SK-N-DZ (cell line): ENCODE data around the gene ARL5C.
"Not testable (repeated sequence)": the region's sequence is repeated elsewhere in the genome, so short reads cannot be mapped to it uniquely, and the experiment has no call there.

Experiments
- DNase-seq: peaks from one replicate; pipeline ENCODE4 v3.0.0-alpha.2; 2015; ENCODE audit warnings: low spot score

Gene ARL5C

DNA sequence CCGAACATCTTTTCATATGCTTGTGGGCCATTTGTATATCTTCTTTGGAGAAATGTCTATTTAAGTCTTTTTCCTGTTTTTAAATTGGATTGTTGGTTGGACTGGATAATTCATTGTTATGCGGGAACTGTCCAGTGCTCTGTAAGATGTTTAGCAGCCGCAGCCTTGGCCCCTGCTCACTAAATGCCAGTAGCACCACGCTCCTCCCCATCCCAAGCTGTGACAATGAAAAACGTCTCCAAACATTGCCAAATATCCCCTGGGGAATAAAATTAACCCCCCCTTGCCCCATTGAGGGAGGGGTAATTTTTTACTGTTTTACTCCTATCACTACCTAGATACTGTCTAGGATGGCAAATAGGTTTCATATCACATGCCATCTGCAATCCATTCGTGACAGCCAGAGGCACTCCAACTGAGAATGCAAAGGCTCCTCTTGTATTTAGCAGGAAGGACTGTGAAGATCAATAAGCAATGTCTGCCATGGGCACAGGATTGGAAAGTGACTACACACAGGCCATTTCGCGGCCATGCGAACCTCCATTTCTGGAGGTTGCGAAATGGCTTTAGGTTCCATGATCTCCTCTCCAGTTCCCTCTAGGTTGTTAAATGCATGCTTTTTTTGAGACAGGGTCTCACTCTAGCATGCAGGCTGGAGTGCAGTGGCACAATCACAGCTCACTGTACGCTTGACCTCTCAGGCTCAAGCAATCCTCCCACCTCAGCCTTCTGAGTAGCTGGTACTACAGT lies 23.9 kb downstream of the ARL5C start:
- no peak for DNase-seq

DNA sequence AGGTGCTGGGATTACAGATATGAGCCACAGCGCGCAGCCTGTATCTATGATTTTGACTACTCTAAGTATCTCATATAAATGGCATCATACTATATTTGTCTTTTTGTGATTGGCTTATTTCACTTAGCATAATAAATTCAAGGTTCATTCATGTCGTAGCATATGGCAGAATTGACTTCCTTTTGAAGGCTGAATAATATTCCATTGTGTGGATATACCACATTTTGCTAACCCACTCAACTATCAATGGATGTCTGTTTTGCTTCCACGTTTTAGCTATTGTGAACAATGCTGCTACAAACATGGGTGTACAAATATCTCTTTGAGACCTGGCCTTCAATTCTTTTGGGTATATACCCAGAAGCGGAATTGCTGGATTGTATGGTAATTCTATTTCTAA lies 24.7 kb downstream of the ARL5C start:
- no peak for DNase-seq

GRCh38 chr17:39139561-39139960 lies 26.4 kb downstream of the ARL5C start:
- no peak for DNase-seq

DNA sequence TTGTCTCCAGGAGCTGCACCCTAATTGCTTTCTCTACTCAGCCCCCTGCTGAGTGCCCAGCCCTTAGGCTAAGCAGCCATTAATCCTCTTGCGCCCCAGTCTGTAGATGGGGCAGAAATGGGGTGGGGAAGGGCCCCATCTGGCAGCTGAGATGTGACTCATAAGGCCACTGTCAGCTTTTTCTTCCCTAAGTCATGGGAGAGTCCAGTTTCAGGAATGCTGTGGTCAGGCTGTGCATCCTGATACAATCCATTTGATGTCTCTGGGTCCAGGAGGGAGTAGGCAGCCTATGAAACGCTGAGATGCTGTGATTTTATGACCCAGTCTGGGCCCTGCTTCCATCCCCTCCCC lies 26.8 kb downstream of the ARL5C start:
- DNase-seq, result no peak

DNA sequence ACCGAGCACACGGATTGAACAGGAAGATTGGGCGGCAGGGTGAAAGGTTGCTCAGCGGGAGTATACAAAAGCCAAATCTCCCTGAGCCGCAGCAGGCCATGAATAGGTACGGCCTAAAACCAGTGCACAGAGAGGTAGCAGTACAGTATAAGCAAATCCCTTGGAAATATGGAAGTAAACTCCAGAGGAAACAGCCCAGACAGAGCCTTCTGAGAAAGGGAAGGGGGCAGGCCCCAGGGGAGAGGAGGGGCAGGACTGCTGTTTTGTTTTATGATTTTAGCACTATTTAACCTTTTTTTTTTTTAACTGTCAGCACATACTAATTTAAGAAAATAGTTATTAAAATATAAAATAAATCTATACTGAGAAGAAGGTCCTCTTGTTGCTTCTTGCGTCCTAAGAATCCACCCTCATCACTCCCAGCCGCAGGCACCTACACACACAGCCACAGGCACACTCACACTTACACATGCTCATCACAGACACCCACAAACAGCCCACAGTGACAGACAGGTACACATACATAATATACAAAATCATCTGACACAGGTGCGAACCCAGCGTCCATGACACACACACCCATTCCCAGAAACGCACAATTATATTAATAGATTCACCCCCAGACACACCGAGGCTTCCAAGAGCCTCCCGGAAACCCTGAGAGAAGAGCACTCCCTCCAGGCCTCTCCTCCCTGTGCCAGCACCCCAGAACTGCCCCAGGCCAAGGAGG lies 27.4 kb downstream of the ARL5C start:
- no peak for DNase-seq

DNA sequence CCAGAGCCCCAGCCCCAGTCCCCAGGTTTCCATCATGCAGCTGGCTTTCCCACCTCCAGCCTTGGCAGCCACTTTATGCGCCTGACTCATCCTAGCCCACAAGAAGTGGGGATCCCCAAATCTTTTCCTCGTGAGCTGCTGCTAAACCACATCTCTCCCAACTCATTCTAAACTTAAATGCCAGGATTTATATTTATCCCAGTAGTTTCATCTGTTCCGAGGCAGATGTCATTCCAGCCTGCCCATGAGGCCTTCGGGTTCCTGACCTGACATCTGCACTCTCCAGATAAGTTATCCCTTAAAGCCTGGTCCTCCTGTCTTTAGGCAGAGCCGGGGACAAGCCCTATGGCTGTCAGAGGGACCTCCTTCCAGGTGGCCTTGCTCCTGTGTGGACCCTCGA lies 31.1 kb downstream of the ARL5C start:
- DNase-seq, result no peak

DNA sequence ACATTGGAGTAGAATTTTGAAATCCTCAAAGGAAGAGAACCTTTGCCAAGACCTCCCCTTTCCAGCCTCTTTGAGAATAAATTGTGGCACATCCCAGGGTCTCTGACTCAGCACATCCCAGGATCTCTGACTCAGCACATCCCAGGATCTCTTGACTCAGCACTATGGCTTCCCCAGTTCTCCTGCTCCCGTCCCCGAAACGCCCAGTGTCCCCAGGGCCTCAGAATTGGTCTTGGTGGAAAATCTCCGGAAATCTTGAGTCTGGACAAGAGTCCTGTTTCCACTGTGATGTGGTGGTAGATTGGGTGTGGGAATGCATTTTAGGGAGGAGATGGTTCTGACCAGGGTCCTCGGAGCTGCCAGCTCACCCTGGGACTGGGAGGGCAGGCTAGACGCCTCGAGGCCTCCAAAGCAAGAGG lies 33.8 kb downstream of the ARL5C start:
- no peak for DNase-seq

- no peak for DNase-seq
Measured at GRCh38 chr17:39131616-39132015, 34.3 kb downstream of the ARL5C start.

GRCh38 chr17:39130205-39130604 lies 35.8 kb downstream of the ARL5C start:
- DNase-seq, result no peak

DNA sequence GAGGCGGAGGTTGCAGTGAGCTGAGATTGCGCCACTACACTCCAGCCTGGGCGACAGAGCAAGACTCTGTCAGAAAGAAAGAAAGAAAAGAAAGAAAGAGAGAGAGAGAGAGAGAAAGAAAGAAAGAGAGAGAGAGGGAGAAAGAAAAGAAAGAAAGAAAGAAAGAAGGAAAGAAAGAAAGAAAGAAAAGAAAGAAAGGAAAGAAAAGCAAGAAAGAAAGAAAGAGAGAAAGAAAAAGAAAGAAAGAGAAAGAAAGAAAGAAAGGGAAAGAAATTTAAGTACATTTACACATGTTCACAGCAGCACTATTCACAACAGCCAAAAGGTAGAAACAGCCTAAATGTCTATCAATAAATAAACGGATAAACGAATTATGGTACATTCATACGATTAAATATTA lies 36.4 kb downstream of the ARL5C start:
- DNase-seq, result not testable (repeated sequence)

DNA sequence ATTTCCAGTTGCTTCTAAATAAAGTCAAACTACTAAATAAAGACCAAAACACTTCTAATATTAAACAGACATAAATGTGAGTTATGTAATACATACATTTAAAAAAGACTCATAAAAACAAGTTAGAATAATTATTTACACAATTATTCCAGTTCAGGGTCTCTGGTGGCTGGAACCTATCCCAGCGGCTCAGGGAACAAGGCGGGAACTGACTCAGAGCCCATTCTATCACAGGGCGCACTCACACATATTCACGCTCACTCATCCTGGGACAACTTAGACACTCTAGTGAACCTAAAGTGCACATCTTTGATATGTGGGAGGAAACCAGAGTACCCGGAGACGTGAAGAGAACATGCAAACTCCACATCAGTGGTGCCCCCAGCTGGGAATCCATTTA lies 39.5 kb downstream of the ARL5C start:
- DNase-seq, result no peak

DNA sequence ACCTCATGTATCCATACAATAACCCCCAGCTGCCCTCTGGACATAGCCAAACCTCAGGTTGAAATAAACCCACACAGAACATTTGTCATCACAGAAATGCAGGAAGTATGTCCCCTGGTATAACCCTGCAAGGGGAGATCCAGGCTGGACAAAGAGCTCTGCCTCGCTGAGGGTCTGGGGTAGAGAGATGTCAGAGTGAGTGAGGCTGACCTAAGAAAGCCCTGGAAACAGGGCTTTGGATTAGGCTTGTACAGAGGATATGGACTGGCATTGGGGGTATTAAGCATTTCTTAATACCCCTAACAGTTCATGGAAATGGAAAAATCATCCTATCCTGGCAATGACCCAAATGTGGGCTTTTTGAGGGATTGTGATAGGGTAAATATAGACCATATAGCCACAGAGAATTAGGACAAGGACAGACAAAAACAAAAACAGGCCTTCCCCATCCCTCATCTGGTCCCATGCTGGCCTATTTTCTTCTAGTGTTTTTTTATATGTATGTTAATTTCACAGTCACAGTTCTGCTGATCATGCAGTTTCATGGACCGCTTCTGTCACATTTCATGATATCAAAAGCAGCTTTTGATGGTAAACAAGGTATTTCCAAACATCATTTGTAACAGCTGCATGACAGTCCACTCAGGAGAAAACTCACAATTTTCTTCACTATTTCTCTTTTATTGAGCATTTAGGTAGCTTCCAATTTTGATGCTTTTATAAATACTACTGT lies 40.7 kb downstream of the ARL5C start:
- no peak for DNase-seq

GRCh38 chr17:39123627-39124026 lies 42.3 kb downstream of the ARL5C start:
- no peak for DNase-seq

- DNase-seq, result no peak
Measured at GRCh38 chr17:39122991-39123390, 43.0 kb downstream of the ARL5C start.

GRCh38 chr17:39121919-39122318 lies 44.0 kb downstream of the ARL5C start:
- not testable (repeated sequence) for DNase-seq

GRCh38 chr17:39118674-39119419 lies 47.1 kb downstream of the ARL5C start:
- no peak for DNase-seq

DNA sequence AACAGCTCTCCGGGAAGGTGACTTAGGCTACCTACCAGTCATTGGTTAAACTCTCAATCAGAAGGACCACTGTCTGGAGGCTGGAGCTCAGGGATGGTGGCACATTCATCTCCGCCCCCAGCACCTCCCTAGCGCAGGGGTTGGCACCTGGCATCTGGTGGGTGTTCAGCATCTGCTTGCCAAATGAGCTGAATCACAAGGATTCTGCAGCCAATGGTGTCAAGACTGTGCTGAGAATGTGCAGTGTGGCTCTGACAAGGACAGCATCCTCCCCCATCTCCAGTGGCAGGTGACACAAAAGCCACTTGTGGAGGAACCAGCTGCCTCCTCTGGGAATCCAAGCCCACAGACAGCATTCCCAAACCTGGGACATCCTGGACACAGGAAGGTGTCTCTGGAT lies 49.7 kb downstream of the ARL5C start:
- DNase-seq, result no peak

- DNase-seq, result no peak
Measured at GRCh38 chr17:39115135-39115534, 50.8 kb downstream of the ARL5C start.

DNA sequence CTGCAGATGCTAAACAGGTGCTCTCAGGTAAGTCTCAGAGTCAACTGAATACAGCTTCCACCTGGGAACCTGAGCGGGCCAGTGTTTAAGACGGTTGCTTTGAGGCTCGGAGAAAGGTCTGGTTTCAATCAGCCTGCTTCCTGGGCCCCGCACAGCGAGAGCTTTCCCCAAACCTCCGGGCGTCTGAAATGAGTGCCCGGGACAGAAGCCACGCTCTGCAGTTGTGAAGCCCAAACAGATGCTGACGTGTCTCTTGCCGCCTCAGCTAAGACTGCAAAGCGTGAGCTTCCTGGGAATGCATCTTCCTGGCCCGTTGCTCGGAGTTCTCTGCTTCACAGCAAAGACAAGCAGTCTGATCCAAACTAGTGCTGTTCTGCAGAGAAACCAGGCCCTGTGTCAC lies 51.2 kb downstream of the ARL5C start:
- DNase-seq, result no peak

GRCh38 chr17:39113871-39114270 lies 52.1 kb downstream of the ARL5C start:
- no peak for DNase-seq

DNA sequence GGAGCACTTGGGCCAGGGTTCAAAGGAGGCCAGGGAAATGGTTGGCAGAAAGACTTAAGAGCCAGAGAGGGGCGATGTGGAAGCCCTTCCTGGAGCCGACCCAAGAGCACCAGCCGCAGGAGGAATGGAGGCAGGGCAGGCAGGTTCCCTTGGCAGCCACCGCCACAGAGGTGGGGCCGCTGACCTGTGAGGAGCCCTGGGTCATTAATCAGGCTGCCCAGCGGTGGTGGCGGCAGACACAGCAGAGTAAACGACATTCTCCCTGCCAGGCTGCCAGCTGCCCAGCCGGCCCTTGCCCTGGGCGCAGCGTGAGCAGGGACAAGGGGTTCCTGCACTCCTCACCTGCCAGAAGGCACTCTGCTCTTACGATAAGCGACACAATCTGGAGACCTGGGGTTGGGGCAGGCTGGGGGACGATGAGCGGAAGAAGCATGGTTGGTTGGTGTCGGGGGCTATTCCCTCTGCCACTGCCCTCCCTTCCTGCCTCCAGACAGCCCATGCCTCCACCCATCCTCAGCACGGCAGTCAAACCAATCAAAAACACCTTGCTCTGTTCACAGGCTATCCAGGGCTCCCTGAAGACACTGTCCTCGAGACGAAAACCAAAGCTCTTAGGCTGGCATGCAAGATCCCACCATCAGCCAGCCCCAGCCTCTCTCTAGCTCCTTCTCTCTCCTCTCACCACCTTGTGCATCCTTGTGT lies 55.4 kb downstream of the ARL5C start:
- DNase-seq, result no peak
